HepG2 (cell line): Measurements from ENCODE around the gene KCNT1. TPM values are rescaled to one million over a fixed set of nuclear protein-coding genes. Genes with fewer than 3 reads are reported as not detected.

Experiments
- ATAC-seq: fragments of 200-7000 bp; cut with Tn5 transposase; 3 replicates; pipeline ENCODE4 v1.9.1; 2020; ENCODE audit warnings: mild to moderate bottlenecking, moderate library complexity
- BruUV-seq: library from RNA; stranded (reverse); fragments of 400-500 nt; replicated peaks from 2 replicates; lab custom pipeline; 2021; lab: Mats Ljungman, UMichigan
- CTCF ChIA-PET: fragments of 300-600 bp; formaldehyde crosslinking; extraction: SDS; loops from one replicate; lab custom pipeline; 2021; ENCODE audit warnings: low total read pairs, inconsistent platforms, low intra/inter-chr PET ratio; lab: Yijun Ruan, JAX
- POLR2A ChIA-PET: fragments of 350-600 bp; sonication (Branson Sonifier 250); formaldehyde crosslinking; loops from one replicate; lab custom pipeline; 2020; ENCODE audit warnings: antibody characterized with exemption, inconsistent platforms; lab: Yijun Ruan, JAX
- DNase-seq: peaks from one replicate; pipeline ENCODE4 v3.0.0-alpha.2; 2015; ENCODE audit warnings: low spot score
- FAIRE-seq: peaks from 3 replicates; lab custom pipeline; 2011; peaks lifted over from hg19 to GRCh38; lab: Jason Lieb, UNC
- H2AFZ ChIP-seq: one replicate; pipeline ENCODE4 v1.6.1; 2011; ENCODE audit warnings: low read length, inconsistent platforms
- H3K27ac ChIP-seq: fragments of 300-600 bp; 3 replicates; pipeline ENCODE4 v1.8.0; 2011; ENCODE audit warnings: mixed run types, mild to moderate bottlenecking, mixed read lengths, low read length, inconsistent platforms; ENCODE audit not compliant: insufficient read depth; ENCODE audit errors: extremely low read length
- H3K27me3 ChIP-seq, 2 experiments: fragments of 200-600 bp in 1 of 2; 2 replicates in 1 of 2; 3 replicates in 1 of 2; pipeline versions ENCODE4 v1.6.0 to v1.8.0; 2011; ENCODE audit warnings: low read length in 2 of 2, mild to moderate bottlenecking in 2 of 2, moderate library complexity in 2 of 2, inconsistent platforms in 1 of 2; ENCODE audit not compliant: insufficient read depth in 2 of 2, control insufficient read depth in 1 of 2
- H3K36me3 ChIP-seq, 2 experiments: fragments of 200-600 bp in 1 of 2; replicated peaks in 1 of 2; 2 replicates in 1 of 2; 3 replicates in 1 of 2; pipeline versions ENCODE4 v1.5.1 to v1.8.0; 2011; ENCODE audit warnings: low read length in 2 of 2, inconsistent platforms in 1 of 2; ENCODE audit not compliant: insufficient read depth in 2 of 2, control insufficient read depth in 1 of 2
- H3K4me1 ChIP-seq: 2 replicates; pipeline ENCODE4 v1.5.1; 2012; ENCODE audit warnings: low read length, inconsistent platforms; ENCODE audit not compliant: insufficient read depth
- H3K4me2 ChIP-seq: 2 replicates; pipeline ENCODE4 v1.6.0; 2011; ENCODE audit warnings: low read depth, low read length, inconsistent platforms
- H3K4me3 ChIP-seq, 3 experiments: fragments of 200-600 bp in 1 of 3; sonication (generic), shearing (Covaris generic) in 1 of 3; replicated peaks in 1 of 3; 2 replicates each; pipeline ENCODE4 v1.5.1; 2011 to 2016; ENCODE audit warnings: low read length in 3 of 3, inconsistent platforms in 2 of 3, low read depth in 2 of 3, mild to moderate bottlenecking in 2 of 3, control low read depth in 1 of 3, mixed read lengths in 1 of 3; ENCODE audit not compliant: insufficient read depth in 1 of 3
- H3K79me2 ChIP-seq: one replicate; pipeline ENCODE4 v1.6.1; 2011; ENCODE audit warnings: low read length, inconsistent platforms; ENCODE audit not compliant: insufficient read depth
- H3K9ac ChIP-seq: 2 replicates; pipeline ENCODE4 v1.6.0; 2011; ENCODE audit warnings: mild to moderate bottlenecking, low read depth, low read length, inconsistent platforms; ENCODE audit not compliant: insufficient read depth
- H3K9me3 ChIP-seq: 2 replicates; pipeline ENCODE4 v1.5.1; 2012; ENCODE audit warnings: mild to moderate bottlenecking, low read length
- H4K20me1 ChIP-seq: 2 replicates; pipeline ENCODE4 v1.6.0; 2011; ENCODE audit warnings: inconsistent platforms, mild to moderate bottlenecking, low read length, moderate library complexity; ENCODE audit not compliant: insufficient read depth
- ATF5 ChIP-seq: sonication (generic); formaldehyde crosslinking; IDR thresholded peaks from 2 replicates; pipeline ENCODE4 v1.4.0; 2020; ENCODE audit warnings: mild to moderate bottlenecking, low read depth, missing genetic modification reagents
- GATAD1 ChIP-seq: IDR thresholded peaks from 2 replicates; pipeline ENCODE4 v1.6.1; 2016; ENCODE audit warnings: missing genetic modification reagents, missing compliant biosample characterization
- HMG20A ChIP-seq: IDR thresholded peaks from 2 replicates; pipeline ENCODE4 v1.6.1; 2016; ENCODE audit warnings: borderline replicate concordance
- NFYB ChIP-seq: sonication (generic); formaldehyde crosslinking; IDR thresholded peaks from 2 replicates; pipeline ENCODE4 v1.4.0; 2020; ENCODE audit warnings: missing genetic modification reagents
- POGZ ChIP-seq: sonication (generic); formaldehyde crosslinking; IDR thresholded peaks from 2 replicates; pipeline ENCODE4 v1.4.0; 2020; ENCODE audit warnings: mild to moderate bottlenecking, missing genetic modification reagents
- RBFOX2 ChIP-seq: fragments of 200-400 bp; formaldehyde crosslinking; IDR thresholded peaks from 2 replicates; pipeline ENCODE4 v1.6.1; 2017; ENCODE audit warnings: low read depth, mild to moderate bottlenecking, low read length
- SNRNP70 ChIP-seq: fragments of 200-400 bp; formaldehyde crosslinking; IDR thresholded peaks from 2 replicates; pipeline ENCODE4 v1.6.1; 2017; ENCODE audit warnings: mild to moderate bottlenecking, low read depth, low read length, moderate library complexity
- ZKSCAN5 ChIP-seq: sonication (generic); formaldehyde crosslinking; IDR thresholded peaks from 2 replicates; pipeline ENCODE4 v1.5.1; 2020; ENCODE audit warnings: mild to moderate bottlenecking, missing genetic modification reagents
- ZNF251 ChIP-seq: sonication (generic); formaldehyde crosslinking; IDR thresholded peaks from 2 replicates; pipeline ENCODE4 v1.9.0; 2021; ENCODE audit warnings: mild to moderate bottlenecking, missing genetic modification reagents
- ZNF263 ChIP-seq: sonication (generic); formaldehyde crosslinking; IDR thresholded peaks from 2 replicates; pipeline ENCODE4 v1.4.0; 2020; ENCODE audit warnings: missing genetic modification reagents
- ZNF567 ChIP-seq: sonication (generic); formaldehyde crosslinking; IDR thresholded peaks from 2 replicates; pipeline ENCODE4 v1.8.1; 2023; ENCODE audit warnings: mild to moderate bottlenecking, missing genetic modification reagents, borderline replicate concordance
- ZNF577 ChIP-seq: sonication (generic); formaldehyde crosslinking; IDR thresholded peaks from 2 replicates; pipeline ENCODE4 v1.4.0; 2020; ENCODE audit warnings: mild to moderate bottlenecking, low read depth, missing genetic modification reagents, borderline replicate concordance
- WGBS: methylation state at CpG from one replicate; pipeline ENCODE4 v1.1.6; 2017; ENCODE audit warnings: low lambda C conversion rate; 5-methylcytosine and 5-hydroxymethylcytosine counted together
- in situ Hi-C: cut with HindIII; loops from 2 replicates; pipeline ENCODE4 v1.10.0; 2017; ENCODE audit warnings: low pct_unique_long_range_greater_than_20kb; ENCODE audit not compliant: extremely low pct_ligation_motif_present
- intact Hi-C: fragments of 100-400 bp; cut with micrococcal nuclease; formaldehyde crosslinking; loops from one replicate; pipeline ENCODE4 v1.10.0; 2022; ENCODE audit not compliant: unreplicated experiment
- polyA plus RNA-seq, 8 experiments: library from polyadenylated mRNA; depleted of rRNA in 3 of 8; stranded (reverse) in 7 of 8; unstranded in 1 of 8; fragments of >200 nt; fragmentation: Illumina TruSeq in 4 of 8; extraction: Trizol in 4 of 8; gene quantifications; 2 replicates each; pipeline versions ENCODE4 v1.2.1 to v1.2.3, GENCODE V29; 2011 to 2016; ENCODE audit warnings: low read depth in 4 of 8, missing spikeins in 1 of 8, mixed read lengths in 1 of 8; ENCODE audit not compliant: insufficient read depth in 1 of 8
- total RNA-seq, 5 experiments: library from RNA; depleted of rRNA; stranded (reverse); fragments of >200 nt; fragmentation: Illumina TruSeq; extraction: Trizol; gene quantifications; 2 replicates each; pipeline ENCODE4 v1.2.3, GENCODE V29; 2016; ENCODE audit warnings: low read depth in 1 of 5
- TF ChIP-seq, protein P1 (sequence below): sonication (generic); formaldehyde crosslinking; IDR thresholded peaks from 2 replicates; pipeline ENCODE4 v1.5.1; 2020; ENCODE audit warnings: missing genetic modification reagents, mild to moderate bottlenecking, borderline replicate concordance
- TF ChIP-seq, protein P2 (sequence below): sonication (generic); formaldehyde crosslinking; IDR thresholded peaks from 2 replicates; pipeline ENCODE4 v1.5.0; 2020; ENCODE audit warnings: mild to moderate bottlenecking, missing genetic modification reagents, borderline replicate concordance

KCNT1 gene
- total and polyA plus RNA-seq, 2 of the 13 experiments (the other 11 are each of a cell fraction or from before 2014, with no cell fraction given) = not detected

DNA sequence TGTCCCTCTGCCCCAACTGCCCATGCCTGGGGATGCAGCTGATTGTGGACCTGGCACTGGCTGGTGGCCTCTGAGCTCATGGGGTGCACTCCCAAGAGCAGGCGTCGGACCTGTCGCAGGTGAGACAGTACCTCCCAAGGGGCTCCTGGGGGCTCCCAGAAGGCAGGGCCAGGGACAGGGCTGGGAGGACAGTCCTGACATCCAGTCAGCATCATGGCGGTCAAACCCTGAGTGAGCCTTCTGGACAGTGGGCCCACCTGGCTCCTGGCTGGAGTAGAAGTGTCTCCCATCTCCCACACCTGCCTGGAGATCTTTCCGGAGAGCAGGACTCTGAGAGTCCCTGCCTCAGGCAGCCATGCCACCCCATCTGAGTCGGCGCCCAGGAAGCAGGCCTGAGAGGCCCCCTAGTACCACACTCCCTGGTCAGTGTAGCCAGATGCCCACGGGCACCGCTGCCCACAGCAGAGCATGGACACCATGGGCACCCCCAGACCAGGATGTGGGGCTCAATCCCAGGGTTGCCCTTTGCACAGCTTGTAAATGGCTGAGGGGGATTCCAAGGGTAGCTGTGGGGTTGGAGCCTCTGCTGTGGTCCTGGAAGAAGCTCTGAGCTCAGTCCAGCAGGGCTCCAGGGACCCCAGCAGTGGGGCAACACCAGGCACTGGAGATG, 32.2 kb upstream of the KCNT1 start:
- no TSS peak for BruUV-seq
- ATAC-seq = no peak
- Histone ChIP-seq H3K9ac (no peak overlapping the region), H3K27ac (no peak overlapping the region), H3K27me3 (peaks cover 6 to 39% of the 10 kb centered on the region in 2 experiments; a peak in 4 of 5 replicates), H4K20me1 (0 out of 2 replicates have a peak, but pooled peaks cover 2% of the 10 kb centered on the region), H3K4me2 (no peak overlapping the region), H3K36me3 (no peaks in the 10 kb centered on the region), H3K9me3 (no peaks in the 10 kb centered on the region), H3K4me1 (no peaks in the 10 kb centered on the region), H3K4me3 (no peak overlapping the region), H3K79me2 (no peaks in the 10 kb centered on the region), H2AFZ (no peak overlapping the region)
- ChIA-PET POLR2A (no interaction called here), CTCF (no interaction called here)
- intact Hi-C loops (no loop called here), in situ Hi-C loops (no loop called here)
- no peak for DNase-seq
- no peak for FAIRE-seq
- no CpG with 5 or more reads among the region's 9 CpGs for WGBS
- TF ChIP-seq RBFOX2 (no peak), HMG20A (CRISPR knock-in tag) (no peak), ZNF251 (CRISPR knock-in tag) (no peak), NFYB (CRISPR knock-in tag) (no peak), ZNF567 (CRISPR knock-in tag) (no peak), ZNF577 (no peak), SNRNP70 (no peak), ZKSCAN5 (CRISPR knock-in tag) (no peak), ZNF263 (CRISPR knock-in tag) (no peak), POGZ (CRISPR knock-in tag) (no peak), GATAD1 (CRISPR knock-in tag) (no peak), ATF5 (CRISPR knock-in tag) (no peak)
- TF ChIP-seq, protein P1, sequence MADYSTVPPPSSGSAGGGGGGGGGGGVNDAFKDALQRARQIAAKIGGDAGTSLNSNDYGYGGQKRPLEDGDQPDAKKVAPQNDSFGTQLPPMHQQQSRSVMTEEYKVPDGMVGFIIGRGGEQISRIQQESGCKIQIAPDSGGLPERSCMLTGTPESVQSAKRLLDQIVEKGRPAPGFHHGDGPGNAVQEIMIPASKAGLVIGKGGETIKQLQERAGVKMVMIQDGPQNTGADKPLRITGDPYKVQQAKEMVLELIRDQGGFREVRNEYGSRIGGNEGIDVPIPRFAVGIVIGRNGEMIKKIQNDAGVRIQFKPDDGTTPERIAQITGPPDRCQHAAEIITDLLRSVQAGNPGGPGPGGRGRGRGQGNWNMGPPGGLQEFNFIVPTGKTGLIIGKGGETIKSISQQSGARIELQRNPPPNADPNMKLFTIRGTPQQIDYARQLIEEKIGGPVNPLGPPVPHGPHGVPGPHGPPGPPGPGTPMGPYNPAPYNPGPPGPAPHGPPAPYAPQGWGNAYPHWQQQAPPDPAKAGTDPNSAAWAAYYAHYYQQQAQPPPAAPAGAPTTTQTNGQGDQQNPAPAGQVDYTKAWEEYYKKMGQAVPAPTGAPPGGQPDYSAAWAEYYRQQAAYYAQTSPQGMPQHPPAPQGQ (CRISPR knock-in tag) = no peak
- TF ChIP-seq, protein P2, sequence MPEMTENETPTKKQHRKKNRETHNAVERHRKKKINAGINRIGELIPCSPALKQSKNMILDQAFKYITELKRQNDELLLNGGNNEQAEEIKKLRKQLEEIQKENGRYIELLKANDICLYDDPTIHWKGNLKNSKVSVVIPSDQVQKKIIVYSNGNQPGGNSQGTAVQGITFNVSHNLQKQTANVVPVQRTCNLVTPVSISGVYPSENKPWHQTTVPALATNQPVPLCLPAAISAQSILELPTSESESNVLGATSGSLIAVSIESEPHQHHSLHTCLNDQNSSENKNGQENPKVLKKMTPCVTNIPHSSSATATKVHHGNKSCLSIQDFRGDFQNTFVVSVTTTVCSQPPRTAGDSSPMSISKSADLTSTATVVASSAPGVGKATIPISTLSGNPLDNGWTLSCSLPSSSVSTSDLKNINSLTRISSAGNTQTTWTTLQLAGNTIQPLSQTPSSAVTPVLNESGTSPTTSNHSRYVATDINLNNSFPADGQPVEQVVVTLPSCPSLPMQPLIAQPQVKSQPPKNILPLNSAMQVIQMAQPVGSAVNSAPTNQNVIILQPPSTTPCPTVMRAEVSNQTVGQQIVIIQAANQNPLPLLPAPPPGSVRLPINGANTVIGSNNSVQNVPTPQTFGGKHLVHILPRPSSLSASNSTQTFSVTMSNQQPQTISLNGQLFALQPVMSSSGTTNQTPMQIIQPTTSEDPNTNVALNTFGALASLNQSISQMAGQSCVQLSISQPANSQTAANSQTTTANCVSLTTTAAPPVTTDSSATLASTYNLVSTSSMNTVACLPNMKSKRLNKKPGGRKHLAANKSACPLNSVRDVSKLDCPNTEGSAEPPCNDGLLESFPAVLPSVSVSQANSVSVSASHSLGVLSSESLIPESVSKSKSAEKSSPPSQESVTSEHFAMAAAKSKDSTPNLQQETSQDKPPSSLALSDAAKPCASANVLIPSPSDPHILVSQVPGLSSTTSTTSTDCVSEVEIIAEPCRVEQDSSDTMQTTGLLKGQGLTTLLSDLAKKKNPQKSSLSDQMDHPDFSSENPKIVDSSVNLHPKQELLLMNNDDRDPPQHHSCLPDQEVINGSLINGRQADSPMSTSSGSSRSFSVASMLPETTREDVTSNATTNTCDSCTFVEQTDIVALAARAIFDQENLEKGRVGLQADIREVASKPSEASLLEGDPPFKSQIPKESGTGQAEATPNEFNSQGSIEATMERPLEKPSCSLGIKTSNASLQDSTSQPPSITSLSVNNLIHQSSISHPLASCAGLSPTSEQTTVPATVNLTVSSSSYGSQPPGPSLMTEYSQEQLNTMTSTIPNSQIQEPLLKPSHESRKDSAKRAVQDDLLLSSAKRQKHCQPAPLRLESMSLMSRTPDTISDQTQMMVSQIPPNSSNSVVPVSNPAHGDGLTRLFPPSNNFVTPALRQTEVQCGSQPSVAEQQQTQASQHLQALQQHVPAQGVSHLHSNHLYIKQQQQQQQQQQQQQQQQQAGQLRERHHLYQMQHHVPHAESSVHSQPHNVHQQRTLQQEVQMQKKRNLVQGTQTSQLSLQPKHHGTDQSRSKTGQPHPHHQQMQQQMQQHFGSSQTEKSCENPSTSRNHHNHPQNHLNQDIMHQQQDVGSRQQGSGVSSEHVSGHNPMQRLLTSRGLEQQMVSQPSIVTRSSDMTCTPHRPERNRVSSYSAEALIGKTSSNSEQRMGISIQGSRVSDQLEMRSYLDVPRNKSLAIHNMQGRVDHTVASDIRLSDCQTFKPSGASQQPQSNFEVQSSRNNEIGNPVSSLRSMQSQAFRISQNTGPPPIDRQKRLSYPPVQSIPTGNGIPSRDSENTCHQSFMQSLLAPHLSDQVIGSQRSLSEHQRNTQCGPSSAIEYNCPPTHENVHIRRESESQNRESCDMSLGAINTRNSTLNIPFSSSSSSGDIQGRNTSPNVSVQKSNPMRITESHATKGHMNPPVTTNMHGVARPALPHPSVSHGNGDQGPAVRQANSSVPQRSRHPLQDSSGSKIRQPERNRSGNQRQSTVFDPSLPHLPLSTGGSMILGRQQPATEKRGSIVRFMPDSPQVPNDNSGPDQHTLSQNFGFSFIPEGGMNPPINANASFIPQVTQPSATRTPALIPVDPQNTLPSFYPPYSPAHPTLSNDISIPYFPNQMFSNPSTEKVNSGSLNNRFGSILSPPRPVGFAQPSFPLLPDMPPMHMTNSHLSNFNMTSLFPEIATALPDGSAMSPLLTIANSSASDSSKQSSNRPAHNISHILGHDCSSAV = no peak
